ENCODE data around the gene OPTC.

Gene OPTC

GRCh38 chr1:203536575-203536974 lies 42.6 kb downstream of the OPTC start:
- TF ChIP-seq CTCF (IDR thresholded peaks at IDR 0.05), result no peak
- no peak overlapping the region for H3K27ac ChIP-seq

DNA sequence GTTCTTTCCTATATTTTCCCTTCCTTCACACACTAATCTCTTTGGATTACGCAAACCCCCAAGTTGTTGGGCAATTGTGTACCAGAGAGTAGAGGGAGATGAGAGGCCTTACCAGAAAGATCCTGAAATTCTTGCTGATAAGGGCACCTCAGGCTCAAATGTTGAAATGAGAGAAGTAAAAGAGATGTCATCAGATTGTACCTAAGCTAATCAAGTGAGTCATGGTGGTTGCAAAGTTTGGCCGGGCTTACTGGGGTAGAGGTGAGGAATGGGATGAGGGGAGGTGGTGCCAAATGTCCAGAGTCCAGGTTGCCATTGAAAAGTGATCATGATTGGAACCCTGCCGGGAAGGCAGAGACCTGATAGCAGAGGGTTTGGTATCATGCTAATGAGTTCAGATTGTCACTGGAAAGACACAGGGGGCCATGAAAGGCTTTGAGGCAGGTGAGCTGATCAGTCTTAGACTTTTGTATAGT lies 43.1 kb downstream of the OPTC start:
- Histone ChIP-seq H3K9me3 (ENCODE audit: control insufficient read depth, low read length) (no peaks in the 10 kb centered on the region), H3K4me1 (no peaks in the 10 kb centered on the region), H3K27ac (no peak overlapping the region), H3K79me2 (no peaks in the 10 kb centered on the region), H3K9ac (no peak overlapping the region), H3K36me3 (ENCODE audit: control insufficient read depth, insufficient read depth, low read length) (no peaks in the 10 kb centered on the region), H3K4me2 (ENCODE audit: low read length) (no peak overlapping the region), H3K4me3 (ENCODE audit: low read depth, low read length) (no peak overlapping the region), H2AFZ (peak overlapping the region; percentile 60), H3K27me3 (ENCODE audit: control insufficient read depth, insufficient read depth, low read length) (no peaks in the 10 kb centered on the region)
- no peak for TF ChIP-seq CTCF (IDR thresholded peaks at IDR 0.05)

More at GRCh38 chr1:203536575-203536974, 42.6 kb downstream of the OPTC start:
- Histone ChIP-seq H3K4me3 (ENCODE audit: low read depth, low read length) (no peak overlapping the region), H3K9me3 (ENCODE audit: control insufficient read depth, low read length) (no peaks in the 10 kb centered on the region), H3K4me2 (ENCODE audit: low read length) (no peak overlapping the region), H2AFZ (peak overlapping the region; percentile 60), H3K36me3 (ENCODE audit: control insufficient read depth, insufficient read depth, low read length) (no peaks in the 10 kb centered on the region), H3K9ac (no peak overlapping the region), H3K27me3 (ENCODE audit: control insufficient read depth, insufficient read depth, low read length) (no peaks in the 10 kb centered on the region), H3K79me2 (no peaks in the 10 kb centered on the region), H3K4me1 (no peaks in the 10 kb centered on the region)

GRCh38 chr1:203537806-203538464 lies 44.0 kb downstream of the OPTC start:
- no peaks in the 10 kb centered on the region for H3K36me3 ChIP-seq (ENCODE audit: control insufficient read depth, insufficient read depth, low read length)
- no peaks in the 10 kb centered on the region for H3K9me3 ChIP-seq (ENCODE audit: control insufficient read depth, low read length)
- H2AFZ ChIP-seq, result no peak overlapping the region
- H3K4me2 ChIP-seq (ENCODE audit: low read length), result no peak overlapping the region
- H3K27me3 ChIP-seq (ENCODE audit: control insufficient read depth, insufficient read depth, low read length), result no peaks in the 10 kb centered on the region
- no peaks in the 10 kb centered on the region for H3K4me1 ChIP-seq
- no peak overlapping the region for H3K4me3 ChIP-seq (ENCODE audit: low read depth, low read length)
- H3K79me2 ChIP-seq, result no peaks in the 10 kb centered on the region
- H3K27ac ChIP-seq, result no peak overlapping the region
- TF ChIP-seq CTCF (IDR thresholded peaks at IDR 0.05), result no peak
- H3K9ac ChIP-seq, result no peak overlapping the region

GRCh38 chr1:203538726-203539125 lies 44.8 kb downstream of the OPTC start:
- Histone ChIP-seq H3K36me3 (ENCODE audit: control insufficient read depth, insufficient read depth, low read length) (no peaks in the 10 kb centered on the region), H2AFZ (no peak overlapping the region), H3K9ac (no peak overlapping the region), H3K4me2 (ENCODE audit: low read length) (no peak overlapping the region), H3K27me3 (ENCODE audit: control insufficient read depth, insufficient read depth, low read length) (no peaks in the 10 kb centered on the region), H3K4me3 (ENCODE audit: low read depth, low read length) (no peak overlapping the region), H3K4me1 (no peaks in the 10 kb centered on the region), H3K27ac (no peak overlapping the region), H3K79me2 (no peaks in the 10 kb centered on the region), H3K9me3 (ENCODE audit: control insufficient read depth, low read length) (no peaks in the 10 kb centered on the region)
- TF ChIP-seq CTCF (IDR thresholded peaks at IDR 0.05), result no peak
